ENCODE measurements around the gene IDH3G. TPM values are rescaled to one million over a fixed set of nuclear protein-coding genes. Genes with fewer than 3 reads are reported as not detected.
A peak's percentile ranks its signal among the peaks of the same experiment; 100 is the strongest.
"Not testable (repeated sequence)": the region's sequence is repeated elsewhere in the genome, so short reads cannot be mapped to it uniquely, and the experiment has no call there.

The IDH3G gene
- total and polyA plus RNA-seq, 9 donors, result 41.3 to 58.5 (median 53.7) TPM

DNA sequence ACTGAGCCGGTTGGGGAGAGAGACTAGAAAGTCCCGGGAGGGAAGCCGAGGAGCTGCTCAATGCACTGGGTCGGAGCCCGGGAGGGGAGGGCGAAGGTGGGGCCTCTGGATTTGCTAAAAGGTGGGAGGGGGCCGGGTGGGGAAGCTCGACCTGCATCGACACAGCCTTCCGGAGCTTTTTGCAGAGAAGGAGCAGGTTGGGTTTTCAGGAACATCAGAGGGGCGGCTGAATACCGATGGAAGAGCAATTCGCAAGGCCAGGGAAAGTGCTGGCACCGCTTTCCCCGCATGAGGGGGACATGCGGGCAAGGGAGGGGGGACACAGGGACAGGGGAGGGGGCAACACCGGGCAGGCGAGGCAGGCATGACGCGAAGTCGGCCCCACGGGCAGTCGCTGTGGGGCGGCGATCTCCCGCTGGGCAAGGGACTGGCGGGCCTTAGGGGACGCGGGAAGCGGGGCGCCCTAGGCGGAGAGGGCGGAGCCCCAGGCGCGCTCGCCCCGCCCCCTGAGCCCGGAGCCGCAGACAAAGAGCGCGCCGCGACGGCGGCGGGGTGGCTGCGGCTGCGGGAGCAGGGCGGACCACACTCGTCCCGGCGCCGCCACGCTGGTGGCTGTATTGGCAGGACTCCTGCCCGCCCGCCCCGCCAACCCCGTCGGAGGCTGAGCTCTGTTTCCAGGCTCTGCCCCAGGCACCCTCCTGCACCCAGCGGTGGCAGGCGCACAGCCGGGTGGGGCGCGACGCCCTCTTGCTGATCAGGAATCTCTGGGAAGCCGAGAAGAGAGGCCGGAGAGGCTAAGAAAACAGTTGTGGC lies 24.6 kb upstream of the IDH3G start:
- TF ChIP-seq EP300 (IDR thresholded peaks at IDR 0.05) (no peak), POLR2A (IDR thresholded peaks at IDR 0.05) (no peak)
- TF ChIP-seq, protein P1, sequence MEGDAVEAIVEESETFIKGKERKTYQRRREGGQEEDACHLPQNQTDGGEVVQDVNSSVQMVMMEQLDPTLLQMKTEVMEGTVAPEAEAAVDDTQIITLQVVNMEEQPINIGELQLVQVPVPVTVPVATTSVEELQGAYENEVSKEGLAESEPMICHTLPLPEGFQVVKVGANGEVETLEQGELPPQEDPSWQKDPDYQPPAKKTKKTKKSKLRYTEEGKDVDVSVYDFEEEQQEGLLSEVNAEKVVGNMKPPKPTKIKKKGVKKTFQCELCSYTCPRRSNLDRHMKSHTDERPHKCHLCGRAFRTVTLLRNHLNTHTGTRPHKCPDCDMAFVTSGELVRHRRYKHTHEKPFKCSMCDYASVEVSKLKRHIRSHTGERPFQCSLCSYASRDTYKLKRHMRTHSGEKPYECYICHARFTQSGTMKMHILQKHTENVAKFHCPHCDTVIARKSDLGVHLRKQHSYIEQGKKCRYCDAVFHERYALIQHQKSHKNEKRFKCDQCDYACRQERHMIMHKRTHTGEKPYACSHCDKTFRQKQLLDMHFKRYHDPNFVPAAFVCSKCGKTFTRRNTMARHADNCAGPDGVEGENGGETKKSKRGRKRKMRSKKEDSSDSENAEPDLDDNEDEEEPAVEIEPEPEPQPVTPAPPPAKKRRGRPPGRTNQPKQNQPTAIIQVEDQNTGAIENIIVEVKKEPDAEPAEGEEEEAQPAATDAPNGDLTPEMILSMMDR (IDR thresholded peaks at IDR 0.05), result no peak
- Histone ChIP-seq H3K4me1 (ENCODE audit: insufficient read depth) (no peaks in the 10 kb centered on the region), H3K36me3 (no peaks in the 10 kb centered on the region), H3K27ac (no peak overlapping the region), H3K27me3 (no peaks in the 10 kb centered on the region), H3K9me3 (no peaks in the 10 kb centered on the region), H3K4me3 (peak overlapping the region; percentile 28)
- intact Hi-C loops (cut with DNase I), result no loop called here
- no peak for DNase-seq
- WGBS, 3 donors, result 15 to 29% (median 17%) methylated on average over 48 to 66 of the region's 67 CpGs

DNA sequence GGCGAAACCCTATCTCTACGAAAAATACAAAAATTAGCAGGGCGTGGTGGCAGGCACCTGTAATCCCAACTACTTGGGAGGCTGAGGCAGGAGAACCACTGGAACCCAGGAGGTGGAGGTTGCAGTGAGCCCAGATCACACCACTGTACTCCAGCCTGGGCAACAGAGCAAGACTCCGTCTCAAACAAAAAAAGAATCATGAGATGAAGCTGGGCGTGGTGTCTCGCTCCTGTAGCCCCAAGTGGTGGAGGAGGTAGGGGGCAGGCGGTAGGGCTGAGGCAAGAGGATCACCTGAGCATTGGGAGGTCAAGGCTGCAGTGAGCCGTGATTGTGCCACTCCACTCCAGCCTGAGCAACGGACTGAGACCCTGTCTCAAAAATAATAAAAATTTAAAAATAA lies 23.9 kb upstream of the IDH3G start:
- H3K27me3 ChIP-seq; H3K4me1 ChIP-seq (ENCODE audit: insufficient read depth); H3K9me3 ChIP-seq; H3K4me3 ChIP-seq; intact Hi-C loops (cut with DNase I); H3K36me3 ChIP-seq; H3K27ac ChIP-seq; DNase-seq: not testable (repeated sequence)
- 79 to 86% (median 83%) methylated on average over 9 of the region's 9 CpGs for WGBS, 3 donors

DNA sequence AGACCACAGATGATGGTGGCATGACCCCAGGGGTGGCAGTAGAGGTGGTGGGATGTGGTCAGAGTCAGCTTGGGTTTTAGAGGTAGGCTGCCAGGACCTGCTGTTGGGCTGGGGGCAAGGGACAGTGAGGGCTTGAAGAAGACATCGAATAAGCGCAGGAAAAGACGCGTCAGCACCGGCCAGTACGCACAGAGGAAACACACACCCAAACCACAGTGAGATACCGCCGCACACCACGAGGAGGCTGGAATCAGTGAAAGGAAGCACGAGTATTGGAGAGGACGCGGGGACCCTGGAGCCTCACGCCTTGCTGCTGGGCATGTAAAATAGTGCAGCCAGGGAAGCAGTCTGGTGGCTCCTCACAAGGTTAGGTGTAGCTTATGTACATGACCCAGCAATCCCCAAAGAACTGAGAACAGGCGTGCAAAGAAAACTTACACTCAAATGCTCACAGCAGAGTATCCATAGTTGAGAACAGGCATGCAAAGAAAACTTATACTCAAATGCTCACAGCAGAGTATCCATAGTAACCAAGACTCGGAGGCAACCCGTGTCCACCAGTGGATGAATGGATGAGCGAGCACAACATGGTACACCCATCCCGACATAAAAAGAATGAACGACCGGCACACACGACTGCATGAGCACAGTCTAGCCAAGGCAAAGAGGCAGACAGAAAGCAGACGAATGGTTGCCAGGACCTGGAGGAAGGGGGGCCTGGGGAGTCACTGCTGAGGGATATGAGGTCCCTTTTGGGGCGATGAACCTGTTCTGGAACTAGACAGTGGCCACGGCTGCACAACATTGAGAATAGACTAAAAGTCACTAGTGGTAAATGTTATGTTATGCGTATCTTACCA lies 22.9 kb upstream of the IDH3G start:
- Histone ChIP-seq H3K27me3 (no peaks in the 10 kb centered on the region), H3K27ac (no peak overlapping the region), H3K9me3 (no peaks in the 10 kb centered on the region), H3K36me3 (no peaks in the 10 kb centered on the region), H3K4me1 (ENCODE audit: insufficient read depth) (no peaks in the 10 kb centered on the region), H3K4me3 (no peak overlapping the region)
- no peak for DNase-seq
- TF ChIP-seq EP300 (IDR thresholded peaks at IDR 0.05) (no peak), POLR2A (IDR thresholded peaks at IDR 0.05) (no peak)
- TF ChIP-seq, protein P1 (IDR thresholded peaks at IDR 0.05), result no peak
- 88 to 92% (median 92%) methylated on average over 25 of the region's 25 CpGs for WGBS, 3 donors
- intact Hi-C loops (cut with DNase I), result no loop called here

DNA sequence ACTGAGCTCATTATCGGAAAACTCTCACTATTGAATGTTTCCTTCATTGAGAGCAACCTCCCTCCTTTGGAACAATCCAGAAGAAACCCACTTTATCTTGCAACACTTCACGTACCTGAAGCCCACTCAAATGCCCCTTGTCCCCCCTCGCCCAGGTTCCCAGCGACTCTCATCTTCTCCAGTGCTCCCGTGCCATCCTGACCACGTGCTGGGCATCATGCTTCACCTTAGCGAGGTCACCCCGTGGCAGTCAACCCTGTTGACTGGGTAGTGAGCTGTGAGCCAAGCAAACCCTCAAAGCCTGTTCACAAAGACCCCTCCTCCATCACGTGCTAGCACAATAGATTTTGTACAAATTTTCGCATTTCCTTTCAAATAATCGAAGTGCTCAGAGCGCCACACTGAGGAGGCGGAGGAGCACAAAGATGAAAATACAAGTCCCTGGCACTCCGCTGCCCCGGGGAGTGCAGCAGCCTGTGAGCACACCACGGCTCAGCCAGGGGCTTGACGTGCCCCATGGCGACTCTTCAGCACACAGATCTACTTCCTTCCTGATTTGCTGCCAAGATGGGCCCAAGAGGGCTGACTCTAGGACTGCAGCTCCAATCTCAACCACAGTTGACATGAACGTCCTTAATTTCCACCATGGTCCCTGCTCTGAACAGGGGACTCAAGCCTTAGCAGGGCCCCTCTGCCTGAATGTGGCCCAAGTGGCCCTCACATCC lies 20.6 kb upstream of the IDH3G start:
- Histone ChIP-seq H3K27me3 (no peaks in the 10 kb centered on the region), H3K9me3 (no peaks in the 10 kb centered on the region), H3K4me3 (no peak overlapping the region), H3K36me3 (no peaks in the 10 kb centered on the region), H3K27ac (no peak overlapping the region), H3K4me1 (ENCODE audit: insufficient read depth) (no peaks in the 10 kb centered on the region)
- 76 to 83% (median 81%) methylated on average over 19 of the region's 19 CpGs for WGBS, 3 donors
- TF ChIP-seq POLR2A (IDR thresholded peaks at IDR 0.05) (no peak), EP300 (IDR thresholded peaks at IDR 0.05) (no peak)
- TF ChIP-seq, protein P1 (IDR thresholded peaks at IDR 0.05), result no peak
- intact Hi-C loops (cut with DNase I), result no loop called here
- no peak for DNase-seq
